GM12878 (cell line): Measurements from ENCODE around the gene COPB1.

Experiments
- EGR1 ChIP-seq, 2 experiments: IDR thresholded peaks; 1 replicate in 1 of 2; 2 replicates in 1 of 2; pipeline ENCODE4 v1.6.1; 2011 to 2012; ENCODE audit warnings: low read depth in 2 of 2, low read length in 2 of 2, borderline replicate concordance in 1 of 2, mild to moderate bottlenecking in 1 of 2, moderate library complexity in 1 of 2
- EP300 ChIP-seq, 2 experiments: fragments of 150-350 bp in 1 of 2; IDR thresholded peaks; 2 replicates each; pipeline ENCODE4 v1.6.1; 2011 to 2012; ENCODE audit warnings: low read depth in 2 of 2, low read length in 2 of 2, borderline replicate concordance in 1 of 2, improper control_type of control experiment in 1 of 2, inconsistent platforms in 1 of 2; ENCODE audit not compliant: control insufficient read depth in 1 of 2
- GABPA ChIP-seq: IDR thresholded peaks from 2 replicates; pipeline ENCODE4 v1.6.1; 2014; ENCODE audit warnings: antibody characterized with exemption, low read depth, mild to moderate bottlenecking, inconsistent platforms
- POLR2AphosphoS5 ChIP-seq: IDR thresholded peaks from 2 replicates; pipeline ENCODE4 v1.6.1; 2011; ENCODE audit warnings: mild to moderate bottlenecking, low read length, inconsistent platforms
- REST ChIP-seq: IDR thresholded peaks from 2 replicates; pipeline ENCODE4 v1.6.1; 2012; ENCODE audit warnings: mild to moderate bottlenecking, low read depth, low read length
- TF ChIP-seq, protein P1 (sequence below): IDR thresholded peaks from 2 replicates; pipeline ENCODE4 v1.6.1; 2012; ENCODE audit warnings: low read depth, low read length, improper control_type of control experiment
- TF ChIP-seq, protein P2 (sequence below), 3 experiments: IDR thresholded peaks in 2 of 3; conservative IDR thresholded peaks in 1 of 3; 2 replicates each; pipeline ENCODE4 v1.5.1; 2011; ENCODE audit warnings: low read depth in 3 of 3, low read length in 3 of 3, mild to moderate bottlenecking in 3 of 3, control low read depth in 2 of 3, moderate library complexity in 2 of 3, inconsistent platforms in 1 of 3, mixed read lengths in 1 of 3; ENCODE audit not compliant: control insufficient read depth in 2 of 3, insufficient read depth in 1 of 3; ENCODE audit errors: extremely low read depth in 1 of 3

DNA sequence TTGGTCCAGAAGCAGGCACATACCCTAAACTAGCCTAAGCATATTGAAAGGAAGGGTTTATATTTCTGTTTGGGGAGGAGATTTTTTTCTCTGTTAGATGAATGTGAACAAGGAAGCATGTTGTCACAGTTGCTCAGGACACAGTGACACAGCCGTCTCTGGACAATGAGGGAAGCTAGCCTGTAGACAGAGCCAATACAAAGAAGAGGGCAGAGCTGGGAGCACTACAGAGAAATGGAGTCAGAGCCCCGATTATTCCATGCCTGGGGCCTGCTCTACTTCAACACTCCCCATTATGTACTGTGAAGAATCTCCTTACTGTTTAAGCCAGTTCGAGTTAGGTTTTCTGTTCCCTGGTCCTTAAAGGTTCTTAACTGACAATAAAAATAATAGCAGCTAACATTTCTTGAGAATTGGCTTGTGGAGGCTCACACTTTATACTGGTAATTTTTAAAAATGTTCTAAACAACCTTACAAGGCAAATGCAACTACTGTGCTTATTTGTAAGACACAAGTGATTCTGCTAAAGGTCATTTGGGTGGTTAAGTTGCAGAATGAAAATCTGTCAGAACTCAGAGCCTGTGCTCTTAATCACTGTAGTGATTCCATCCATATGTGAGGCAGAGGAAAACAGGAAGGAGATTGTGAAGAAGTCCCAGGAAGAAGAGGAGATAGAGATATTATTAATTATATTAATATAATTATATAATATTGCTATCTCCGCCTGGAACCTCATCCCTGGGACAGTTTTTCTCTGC, 81.8 kb downstream of the COPB1 start:
- TF ChIP-seq REST (no peak), GABPA (no peak), POLR2AphosphoS5 (no peak), EGR1 (IDR thresholded peaks at IDR 0.05; ENCODE audit: borderline replicate concordance in 1 of 2, low read depth in 2 of 2, low read length in 2 of 2) (no peak), EP300 (IDR thresholded peaks at IDR 0.05; ENCODE audit: borderline replicate concordance in 1 of 2, control insufficient read depth in 1 of 2, low read depth in 2 of 2, low read length in 2 of 2) (no peak)
- TF ChIP-seq, protein P1, sequence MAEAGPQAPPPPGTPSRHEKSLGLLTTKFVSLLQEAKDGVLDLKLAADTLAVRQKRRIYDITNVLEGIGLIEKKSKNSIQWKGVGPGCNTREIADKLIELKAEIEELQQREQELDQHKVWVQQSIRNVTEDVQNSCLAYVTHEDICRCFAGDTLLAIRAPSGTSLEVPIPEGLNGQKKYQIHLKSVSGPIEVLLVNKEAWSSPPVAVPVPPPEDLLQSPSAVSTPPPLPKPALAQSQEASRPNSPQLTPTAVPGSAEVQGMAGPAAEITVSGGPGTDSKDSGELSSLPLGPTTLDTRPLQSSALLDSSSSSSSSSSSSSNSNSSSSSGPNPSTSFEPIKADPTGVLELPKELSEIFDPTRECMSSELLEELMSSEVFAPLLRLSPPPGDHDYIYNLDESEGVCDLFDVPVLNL = no peak
- TF ChIP-seq, protein P2, sequence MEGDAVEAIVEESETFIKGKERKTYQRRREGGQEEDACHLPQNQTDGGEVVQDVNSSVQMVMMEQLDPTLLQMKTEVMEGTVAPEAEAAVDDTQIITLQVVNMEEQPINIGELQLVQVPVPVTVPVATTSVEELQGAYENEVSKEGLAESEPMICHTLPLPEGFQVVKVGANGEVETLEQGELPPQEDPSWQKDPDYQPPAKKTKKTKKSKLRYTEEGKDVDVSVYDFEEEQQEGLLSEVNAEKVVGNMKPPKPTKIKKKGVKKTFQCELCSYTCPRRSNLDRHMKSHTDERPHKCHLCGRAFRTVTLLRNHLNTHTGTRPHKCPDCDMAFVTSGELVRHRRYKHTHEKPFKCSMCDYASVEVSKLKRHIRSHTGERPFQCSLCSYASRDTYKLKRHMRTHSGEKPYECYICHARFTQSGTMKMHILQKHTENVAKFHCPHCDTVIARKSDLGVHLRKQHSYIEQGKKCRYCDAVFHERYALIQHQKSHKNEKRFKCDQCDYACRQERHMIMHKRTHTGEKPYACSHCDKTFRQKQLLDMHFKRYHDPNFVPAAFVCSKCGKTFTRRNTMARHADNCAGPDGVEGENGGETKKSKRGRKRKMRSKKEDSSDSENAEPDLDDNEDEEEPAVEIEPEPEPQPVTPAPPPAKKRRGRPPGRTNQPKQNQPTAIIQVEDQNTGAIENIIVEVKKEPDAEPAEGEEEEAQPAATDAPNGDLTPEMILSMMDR (IDR thresholded peaks at IDR 0.05 in 2 of 3, conservative IDR thresholded peaks at IDR 0.05 in 1 of 3; ENCODE audit: control insufficient read depth in 2 of 3, extremely low read depth in 1 of 3, insufficient read depth in 1 of 3, low read depth in 3 of 3, low read length in 3 of 3) = no peak
